HG03521 (cell line): ENCODE results near the gene SLF1.
A peak's percentile ranks its signal among the peaks of the same experiment; 100 is the strongest.
"Not testable (repeated sequence)": the region's sequence is repeated elsewhere in the genome, so short reads cannot be mapped to it uniquely, and the experiment has no call there.

Experiments
- ATAC-seq: cut with Tn5 transposase; IDR thresholded peaks from one replicate; pipeline ENCODE4 v1.9.1; 2021; ENCODE audit warnings: mild to moderate bottlenecking, moderate library complexity; ENCODE audit not compliant: unreplicated experiment

The SLF1 gene

DNA sequence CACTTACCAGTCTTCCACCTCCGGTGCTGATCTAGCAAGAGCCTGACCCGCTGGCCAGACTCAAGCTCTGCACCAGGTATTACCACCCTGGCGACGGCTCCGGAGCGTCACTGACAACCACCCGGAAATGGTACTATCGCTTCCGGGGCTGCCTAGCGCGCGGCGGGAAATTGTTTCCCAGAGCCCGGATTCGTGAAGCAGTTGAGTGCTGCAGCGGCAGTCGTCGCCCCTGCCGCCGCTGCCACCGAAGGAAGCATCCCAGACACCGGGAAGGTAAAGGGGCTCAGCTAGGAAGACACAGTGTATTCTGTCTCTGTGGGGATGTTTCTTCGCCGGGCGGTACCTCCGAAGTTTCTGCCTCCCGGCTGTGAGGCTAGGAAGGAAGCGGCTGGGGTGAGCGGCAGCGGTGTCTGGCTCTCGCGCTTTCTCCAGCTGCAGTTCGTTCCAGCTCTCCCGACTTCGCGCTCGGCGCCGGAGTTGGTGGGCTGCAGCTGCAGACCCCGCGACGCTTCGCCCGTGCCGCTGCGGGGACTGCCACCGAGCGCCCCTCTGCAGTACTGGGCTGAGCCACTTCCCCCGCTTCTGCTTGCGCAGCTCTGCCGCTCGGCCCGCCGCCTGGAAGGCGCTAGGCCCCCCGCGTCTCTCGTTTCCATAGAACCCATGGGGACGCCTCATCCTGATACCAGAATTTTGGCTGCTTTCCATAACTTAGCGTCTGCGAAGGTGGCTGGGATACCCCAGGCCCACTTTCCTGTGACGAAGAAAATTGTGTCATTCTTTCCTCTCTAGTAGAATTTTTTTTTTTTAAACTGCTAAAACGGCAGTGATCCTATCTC, at the start of gene SLF1, which contains the start of gene KIAA0825:
TSS of gene SLF1 (plus strand) at position 177 of the 836 bp plus-strand sequence. CDS start 10,142 bp downstream, outside the sequence.
TSS of gene KIAA0825 (minus strand) at position 112 of the 836 bp plus-strand sequence. CDS start 81,478 bp downstream, outside the sequence.
- ATAC-seq, result peak; percentile 97

GRCh38 chr5:94571415-94571814, 47.1 kb upstream of the SLF1 start:
- no peak for ATAC-seq

DNA sequence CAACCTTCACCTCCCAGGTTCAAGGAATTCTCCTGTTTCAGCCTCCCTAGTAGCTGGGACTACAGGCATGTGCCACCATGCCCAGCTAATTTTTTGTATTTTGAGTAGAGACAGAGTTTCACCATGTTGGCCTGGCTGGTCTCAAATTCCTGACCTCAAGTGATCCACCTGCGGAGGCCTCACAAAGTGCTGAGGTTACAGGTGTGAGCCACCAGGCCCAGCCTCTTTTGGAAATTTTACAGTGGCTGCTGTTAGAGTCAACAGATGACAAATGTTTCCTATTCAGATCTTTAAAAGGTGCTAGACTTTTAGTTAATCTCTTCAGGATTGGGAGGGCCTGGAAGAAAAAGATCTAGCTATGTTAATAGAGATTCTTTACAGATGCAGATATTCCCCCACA, 45.1 kb upstream of the SLF1 start:
- not testable (repeated sequence) for ATAC-seq

DNA sequence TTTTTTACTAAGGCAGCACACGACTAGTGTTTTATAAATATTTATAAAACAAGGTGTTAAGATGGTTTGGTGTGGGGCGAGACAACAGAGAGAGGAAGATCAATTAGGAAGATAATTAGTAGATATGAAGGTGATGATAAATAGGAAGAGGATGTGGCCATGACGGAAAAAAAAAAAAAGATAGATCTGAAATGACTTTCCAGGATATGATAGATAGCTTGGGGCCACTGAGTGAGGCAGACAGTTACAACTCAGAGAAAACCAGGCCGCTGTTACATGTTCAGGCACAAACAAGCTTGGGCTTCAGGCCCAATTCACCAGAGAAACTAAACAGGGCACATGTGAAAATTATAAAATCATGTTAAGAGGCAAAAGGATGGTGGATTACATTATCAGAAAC, 43.3 kb upstream of the SLF1 start:
- ATAC-seq, result no peak

DNA sequence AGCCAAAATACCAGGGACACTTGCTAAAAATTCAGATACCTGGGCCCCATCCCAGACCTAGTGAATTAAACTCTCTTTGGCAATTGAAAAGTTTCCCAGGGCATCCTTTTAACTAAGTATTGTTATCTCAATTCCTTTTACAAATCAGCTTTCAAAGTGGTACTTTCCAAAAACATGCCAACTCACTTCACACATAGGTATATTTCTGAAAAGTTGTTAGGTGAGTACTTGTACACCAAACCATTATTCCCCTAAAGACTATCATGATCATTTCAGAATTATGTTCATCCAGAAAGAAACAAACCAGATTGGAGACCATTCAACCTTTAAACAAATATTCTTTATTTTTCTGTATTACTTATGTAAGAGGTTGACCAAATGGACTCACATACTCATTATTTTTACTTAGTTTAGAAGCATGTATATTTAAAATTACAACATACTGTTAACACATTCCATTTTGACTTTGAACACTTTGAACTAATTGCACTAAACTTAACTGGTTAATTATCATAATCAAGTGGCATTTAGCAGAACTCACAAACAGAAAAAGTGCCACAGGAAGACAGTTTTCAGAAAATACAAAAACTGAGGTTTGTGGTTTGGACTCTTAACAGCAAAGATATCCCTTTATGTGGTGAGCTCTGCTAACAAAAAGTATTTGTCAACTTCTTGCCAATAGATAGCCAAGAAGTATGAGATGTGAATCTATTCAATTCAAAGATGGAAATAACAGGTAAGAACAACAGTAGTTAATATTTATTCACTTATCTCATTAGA, 40.8 kb upstream of the SLF1 start:
- ATAC-seq, result peak; percentile 79

- ATAC-seq, result no peak
Measured at GRCh38 chr5:94595281-94595840, 23.1 kb upstream of the SLF1 start.

- no peak for ATAC-seq
Measured at GRCh38 chr5:94613583-94613982, 4.9 kb upstream of the SLF1 start.

GRCh38 chr5:94614156-94614805, 4.2 kb upstream of the SLF1 start:
- no peak for ATAC-seq

- ATAC-seq, result no peak
Measured at GRCh38 chr5:94615862-94616261, 2.6 kb upstream of the SLF1 start.

DNA sequence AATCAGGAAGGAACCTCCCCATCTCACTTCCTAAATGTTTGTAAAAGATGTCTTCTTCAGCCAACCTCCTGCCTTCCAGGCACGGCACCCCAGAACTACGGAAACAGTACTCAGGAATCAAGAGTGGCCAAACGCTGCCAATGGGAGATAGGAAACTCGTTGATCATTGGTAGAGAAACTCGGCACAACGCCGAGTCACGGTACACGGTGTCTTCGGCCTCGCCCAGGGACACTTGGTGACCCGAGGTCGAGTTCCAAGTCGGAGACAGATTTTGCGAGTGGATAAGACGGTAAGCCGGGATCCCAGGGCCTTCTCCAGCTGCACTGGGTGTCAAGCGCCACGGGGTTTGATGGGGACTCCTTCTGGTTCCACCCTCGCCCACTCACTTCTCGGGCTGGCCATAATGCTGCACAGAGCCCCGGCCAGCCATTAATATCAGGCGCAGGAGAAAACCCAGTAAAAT, 408 bp upstream of the SLF1 start:
- peak; percentile 21 for ATAC-seq

GRCh38 chr5:94620256-94620655, 1.8 kb downstream of the SLF1 start:
- no peak for ATAC-seq

- ATAC-seq, result no peak
Measured at GRCh38 chr5:94621763-94622162, 3.3 kb downstream of the SLF1 start.

- ATAC-seq, result no peak
Measured at GRCh38 chr5:94623011-94623410, 4.5 kb downstream of the SLF1 start.

GRCh38 chr5:94623877-94624276, 5.4 kb downstream of the SLF1 start:
- no peak for ATAC-seq

DNA sequence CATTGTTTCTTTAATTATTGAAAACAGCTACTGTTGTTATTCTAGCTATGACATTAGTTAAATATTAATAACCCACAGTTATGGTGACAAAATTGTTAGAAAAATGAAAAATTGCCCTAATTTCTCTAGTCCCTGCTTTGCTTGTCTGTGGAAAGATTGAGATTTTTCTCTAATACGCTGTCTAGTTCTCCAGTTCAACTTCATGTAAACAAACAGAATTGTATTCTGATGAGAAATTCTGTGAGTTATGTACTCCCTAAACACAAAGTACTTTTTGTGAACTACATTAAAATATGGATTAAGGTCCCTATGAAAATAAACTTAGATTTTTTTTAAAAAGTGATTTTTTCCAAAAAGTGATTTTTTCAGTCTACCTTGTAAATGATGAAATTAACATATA, 8.7 kb downstream of the SLF1 start:
- ATAC-seq, result no peak

DNA sequence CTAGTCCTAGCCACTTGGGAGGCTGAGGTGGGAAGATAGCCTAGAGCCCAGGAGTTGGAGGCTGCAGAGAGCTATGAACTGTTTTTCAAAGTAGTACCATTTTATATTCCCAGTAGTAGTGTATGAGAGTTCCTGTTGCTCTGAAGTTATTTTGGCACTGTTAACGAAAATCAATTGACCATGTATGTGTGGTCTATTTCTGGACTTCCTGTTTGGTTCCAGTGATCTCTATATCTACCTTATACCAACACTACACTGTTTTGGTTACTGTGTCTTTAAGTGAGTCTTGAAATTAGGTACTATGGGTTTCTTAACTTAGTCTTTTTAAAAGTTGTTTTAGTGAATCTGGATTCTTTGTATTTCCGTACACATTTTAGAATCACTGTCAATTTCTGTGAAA, 13.6 kb downstream of the SLF1 start:
- ATAC-seq, result peak; percentile 97

DNA sequence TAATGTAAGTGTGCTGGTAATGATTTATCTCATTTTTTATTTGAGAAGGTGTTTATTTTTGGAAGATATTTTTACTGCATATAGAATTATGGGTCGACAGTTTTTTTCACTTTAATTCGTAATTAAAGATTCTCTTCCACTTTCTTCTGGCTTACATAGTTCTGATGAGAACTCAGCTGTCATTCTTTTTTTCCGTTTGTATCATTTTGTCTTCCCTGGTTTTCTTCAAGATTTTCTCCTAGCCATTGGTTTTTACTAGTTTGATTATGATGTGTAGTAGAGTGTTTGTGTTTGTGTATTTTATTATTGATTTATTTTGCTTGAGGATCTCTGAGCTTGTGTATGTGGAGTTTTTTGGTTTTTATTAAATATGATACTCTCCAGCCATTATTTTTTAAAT, 21.7 kb downstream of the SLF1 start:
- no peak for ATAC-seq

DNA sequence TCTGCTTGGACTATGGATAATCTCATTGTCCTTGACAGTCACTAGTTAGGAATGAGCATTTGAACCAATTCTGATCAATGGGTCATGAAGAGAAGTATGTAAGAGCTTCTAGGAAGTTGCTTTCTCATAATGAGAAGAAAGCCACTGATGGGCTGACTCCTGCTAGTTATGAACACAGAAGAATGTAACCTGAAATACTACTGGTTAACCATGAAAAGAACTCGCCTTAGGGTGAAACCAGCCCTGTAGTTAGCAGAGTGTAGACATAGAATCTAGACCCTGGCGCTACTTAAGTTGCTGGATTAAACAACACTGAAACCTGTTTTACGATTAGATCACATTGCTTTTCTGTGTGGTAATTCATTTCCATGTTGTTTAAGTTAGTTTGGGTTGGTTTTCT, 26.6 kb downstream of the SLF1 start:
- no peak for ATAC-seq

- no peak for ATAC-seq
Measured at GRCh38 chr5:94646758-94647157, 28.3 kb downstream of the SLF1 start.

GRCh38 chr5:94649874-94650273, 31.4 kb downstream of the SLF1 start:
- ATAC-seq, result no peak

- no peak for ATAC-seq
Measured at GRCh38 chr5:94658272-94658671, 39.8 kb downstream of the SLF1 start.
